HG03342 (cell line): ENCODE data around the gene SNTB2.
"Not testable (repeated sequence)": the region's sequence is repeated elsewhere in the genome, so short reads cannot be mapped to it uniquely, and the experiment has no call there.

Experiments
- ATAC-seq: cut with Tn5 transposase; IDR thresholded peaks from one replicate; pipeline ENCODE4 v1.9.1; 2021; ENCODE audit warnings: mild to moderate bottlenecking, moderate library complexity; ENCODE audit not compliant: unreplicated experiment

SNTB2 gene

DNA sequence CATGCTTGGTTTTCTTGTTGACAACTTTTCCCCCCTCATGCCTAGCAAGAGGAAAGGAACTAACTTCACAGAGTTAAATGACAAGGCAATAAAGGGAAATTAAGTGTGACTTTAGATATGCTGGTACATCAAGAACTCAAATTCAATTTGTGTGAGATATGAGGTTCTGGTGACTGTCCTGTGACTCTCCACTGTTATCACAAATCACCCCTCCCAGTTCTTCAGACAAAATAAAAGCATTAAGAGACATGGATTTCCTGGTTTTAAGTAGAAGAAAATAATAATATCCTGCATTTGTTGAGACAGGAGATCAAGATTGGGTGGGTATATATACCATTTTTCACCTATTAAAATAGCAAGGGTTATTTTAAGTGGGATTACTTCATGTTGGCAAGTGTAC, 46.2 kb downstream of the SNTB2 start:
- no peak for ATAC-seq

DNA sequence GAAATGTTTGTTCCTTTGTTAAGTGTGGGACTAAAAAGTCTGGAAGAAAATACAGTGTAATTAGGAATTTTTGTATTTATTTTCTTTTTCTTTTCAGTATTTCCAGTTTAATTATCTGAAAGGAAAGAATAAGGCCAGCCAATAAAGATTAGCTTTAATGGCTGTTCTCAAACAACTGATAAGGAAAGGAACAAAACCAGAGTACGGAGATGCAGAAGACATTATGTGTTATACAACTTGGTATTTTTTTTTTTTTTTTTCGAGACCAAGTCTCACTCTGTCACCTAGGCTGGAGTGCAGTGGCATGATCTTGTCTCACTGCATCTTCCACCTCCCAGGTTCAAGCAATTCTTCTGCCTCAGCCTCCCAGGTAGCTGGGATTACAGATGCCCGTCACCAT, 47.5 kb downstream of the SNTB2 start:
- no peak for ATAC-seq

DNA sequence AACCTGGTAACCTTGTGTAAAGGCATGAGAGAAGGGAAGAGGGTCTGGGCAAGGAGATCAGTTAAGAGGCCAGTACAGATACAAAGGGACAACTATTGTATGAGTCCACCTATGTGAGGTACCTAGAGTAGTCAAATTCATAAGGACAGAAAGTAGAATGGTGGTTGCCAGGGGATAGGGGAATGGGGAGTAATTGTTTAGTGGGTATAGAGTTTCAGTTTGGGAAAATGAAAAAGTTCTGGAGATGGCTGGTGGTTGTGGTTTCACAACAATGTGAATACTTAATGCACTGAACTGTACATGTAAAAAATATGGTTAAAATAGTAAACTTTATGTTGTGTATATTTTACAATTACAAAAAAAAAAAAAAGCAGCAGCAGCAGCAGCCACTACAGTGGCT, 49.4 kb downstream of the SNTB2 start:
- no peak for ATAC-seq

DNA sequence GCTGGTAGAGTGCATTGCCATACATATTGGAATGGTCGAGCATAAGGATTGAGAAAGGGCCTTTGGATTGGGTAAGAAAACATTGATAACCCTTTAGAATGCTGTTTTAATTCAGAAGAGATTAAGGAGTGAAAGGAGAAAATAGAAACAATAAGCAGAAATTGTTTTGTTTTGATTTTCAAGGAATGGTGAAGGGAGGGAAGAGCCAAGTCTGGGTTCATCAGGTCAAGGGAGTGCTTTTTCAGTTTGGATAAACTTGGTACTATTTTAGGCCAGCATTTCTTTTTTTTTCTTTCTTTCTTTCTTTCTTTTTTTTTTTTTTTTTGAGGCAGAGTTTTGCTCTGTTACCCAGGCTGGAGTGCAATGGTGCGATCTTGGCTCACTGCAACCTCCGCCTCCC, 50.3 kb downstream of the SNTB2 start:
- ATAC-seq: no peak

DNA sequence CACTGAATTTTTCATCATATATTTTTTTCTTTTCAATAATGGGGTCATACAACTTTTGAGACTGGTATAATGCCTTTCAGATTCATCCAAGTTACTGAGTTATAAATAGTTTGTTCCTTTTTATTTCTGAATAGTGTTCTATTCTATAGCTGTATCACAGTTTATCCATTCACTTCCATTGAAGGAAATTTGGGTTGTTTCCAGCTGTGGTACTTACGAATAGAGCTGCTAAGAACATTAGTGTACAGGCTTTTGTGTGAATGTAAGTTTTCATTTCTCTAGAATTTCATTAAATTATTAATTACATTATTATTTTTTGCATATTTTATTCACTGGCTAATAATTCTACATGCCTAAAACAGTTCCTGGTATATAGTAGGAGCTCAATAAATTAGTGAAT, 52.9 kb downstream of the SNTB2 start:
- ATAC-seq: no peak

DNA sequence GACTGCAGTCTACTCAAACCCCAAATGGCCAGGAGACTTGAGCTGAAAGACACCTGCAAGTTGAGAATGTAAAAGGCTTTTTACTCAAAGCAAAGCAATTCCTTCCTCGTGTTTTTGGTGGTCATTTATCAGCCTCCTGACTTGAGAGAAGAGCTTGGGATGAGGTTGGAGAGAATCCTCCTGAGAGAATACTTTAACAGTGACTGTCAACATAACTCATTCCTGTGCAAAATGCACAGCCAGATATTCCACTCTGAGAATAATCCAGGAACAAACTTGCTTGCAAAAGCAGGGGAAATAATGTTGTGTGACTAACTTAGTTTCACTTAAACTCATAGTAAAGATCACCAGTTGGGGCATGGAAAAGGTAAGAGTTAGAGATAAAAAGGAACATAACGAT, 53.4 kb downstream of the SNTB2 start:
- ATAC-seq: no peak

DNA sequence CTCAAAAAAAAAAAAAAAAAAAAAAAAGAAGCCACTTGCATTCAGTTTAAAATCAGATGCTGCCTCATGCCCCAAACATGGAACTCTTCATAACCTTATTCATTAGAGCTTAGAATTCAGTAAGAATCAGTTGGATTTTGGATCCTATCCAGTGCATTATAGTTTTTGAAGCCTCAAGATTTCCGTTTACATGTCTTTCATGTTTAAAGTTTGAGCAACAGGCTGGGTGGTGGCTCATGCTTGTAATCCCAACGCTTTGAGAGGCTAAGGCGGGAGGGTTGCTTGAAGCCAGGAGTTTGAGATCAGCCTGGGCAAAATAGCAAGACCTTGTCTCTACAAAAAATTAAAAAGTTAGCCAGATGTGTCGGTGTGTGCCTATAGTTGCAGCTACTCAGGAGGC, 55.0 kb downstream of the SNTB2 start:
- ATAC-seq: no peak

DNA sequence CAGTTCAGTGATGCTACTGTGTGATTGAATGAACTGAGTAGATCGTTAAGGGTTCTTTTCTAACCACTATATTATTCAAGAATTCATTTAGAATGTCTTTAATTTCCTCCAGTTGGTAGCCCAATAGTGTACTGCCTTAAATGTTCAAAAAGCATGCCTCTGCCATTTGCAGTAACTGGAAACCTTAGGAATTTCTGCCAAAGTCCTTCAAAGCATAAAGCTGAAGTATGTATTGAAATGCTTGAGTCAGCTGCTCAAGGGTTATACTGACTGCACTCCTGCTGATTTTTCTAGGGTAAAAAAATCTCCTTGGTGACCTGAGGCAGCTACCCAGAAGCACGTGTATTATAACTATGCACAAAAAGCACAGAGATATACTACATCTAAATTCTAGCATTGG, 56.5 kb downstream of the SNTB2 start:
- no peak for ATAC-seq

DNA sequence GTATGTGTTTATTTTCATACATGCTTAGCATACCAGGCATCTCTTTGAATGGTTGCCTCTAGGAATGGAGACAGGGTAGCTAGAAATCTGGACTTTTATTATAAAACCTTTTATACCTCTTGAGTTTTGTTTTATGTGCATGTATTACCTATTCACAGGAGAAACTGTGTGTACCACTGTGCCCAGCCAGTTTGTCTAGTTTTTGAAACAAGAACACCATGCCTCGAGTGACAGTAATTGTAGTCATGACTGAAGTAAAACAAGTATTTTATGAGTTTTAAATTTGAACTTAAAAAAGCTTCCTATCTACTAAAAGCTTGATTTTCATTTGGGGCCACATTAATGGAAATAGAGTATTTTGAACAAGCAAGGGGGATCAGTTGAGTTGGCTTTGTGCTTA, 57.4 kb downstream of the SNTB2 start:
- ATAC-seq: no peak

DNA sequence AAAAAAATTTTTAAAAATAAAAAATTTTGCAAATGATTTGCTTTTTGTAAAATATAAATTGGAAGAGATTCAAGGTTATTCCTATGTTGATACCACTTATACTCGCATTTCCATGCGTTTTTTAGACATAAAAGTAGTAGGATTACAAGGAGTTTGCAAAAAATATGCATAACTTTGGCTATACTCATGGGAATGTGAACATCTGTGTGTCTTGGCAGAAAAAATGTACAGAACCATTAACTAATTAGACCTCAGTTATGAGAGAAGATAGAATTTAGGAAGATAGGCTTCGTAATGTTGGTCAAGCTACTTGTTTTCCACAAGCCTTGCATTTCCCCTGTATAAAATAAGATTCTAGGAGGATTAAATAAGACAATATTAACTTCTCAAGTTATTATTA, 63.1 kb downstream of the SNTB2 start:
- ATAC-seq: no peak

DNA sequence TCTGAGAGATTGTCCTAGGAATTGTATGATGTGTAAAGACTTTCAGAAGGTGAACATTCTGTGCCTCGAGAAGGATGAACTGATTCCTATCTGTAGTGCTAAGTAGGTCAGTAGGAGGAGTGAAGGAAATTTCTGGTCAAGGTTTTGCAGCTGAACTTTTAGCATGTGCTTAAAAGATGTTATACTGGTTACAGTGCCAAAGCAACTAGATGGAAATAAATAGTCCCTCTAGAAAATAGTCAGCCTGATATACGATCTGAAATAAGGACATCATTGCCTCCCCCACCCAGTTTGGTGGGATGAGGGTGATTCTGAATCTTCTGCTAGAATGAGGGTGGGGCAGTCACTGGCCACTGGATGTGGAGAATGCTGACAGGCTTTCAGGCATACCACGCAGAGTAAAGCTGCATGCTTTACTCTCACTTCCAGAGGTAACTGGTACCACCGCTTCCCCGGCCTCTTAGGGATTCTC, 66.9 kb downstream of the SNTB2 start:
- ATAC-seq: no peak

DNA sequence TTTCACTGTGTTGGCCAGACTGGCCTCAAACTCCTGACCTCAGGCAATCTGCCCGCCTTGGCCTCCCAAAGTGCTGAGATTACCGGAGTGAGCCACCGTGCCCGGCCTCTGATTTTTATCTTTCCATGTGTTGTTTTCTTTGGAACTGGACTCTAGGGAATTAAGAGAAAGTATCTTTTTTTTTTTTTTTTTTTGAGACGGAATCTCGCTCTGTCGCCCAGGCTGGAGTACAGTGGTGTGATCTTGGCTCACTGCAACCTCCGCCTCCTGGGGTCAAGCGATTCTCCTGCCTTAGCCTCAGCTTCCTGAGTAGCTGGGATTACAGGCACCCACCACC, 72.4 kb downstream of the SNTB2 start:
- ATAC-seq: not testable (repeated sequence)

DNA sequence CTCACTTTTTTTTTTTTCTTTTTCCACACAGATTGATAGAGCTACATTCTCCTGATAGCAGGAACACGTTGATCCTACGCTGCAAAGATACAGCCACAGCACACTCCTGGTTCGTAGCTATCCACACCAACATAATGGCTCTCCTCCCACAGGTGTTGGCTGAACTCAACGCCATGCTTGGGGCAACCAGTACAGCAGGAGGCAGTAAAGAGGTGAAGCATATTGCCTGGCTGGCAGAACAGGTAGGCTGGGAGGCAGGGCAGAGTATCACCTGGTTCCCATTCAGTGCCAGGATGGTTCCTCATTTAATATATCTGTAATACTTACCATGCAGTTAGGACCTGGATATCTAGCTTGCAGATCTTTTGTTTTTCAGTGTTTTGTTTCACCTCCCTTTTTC, 73.1 kb downstream of the SNTB2 start:
- no peak for ATAC-seq

DNA sequence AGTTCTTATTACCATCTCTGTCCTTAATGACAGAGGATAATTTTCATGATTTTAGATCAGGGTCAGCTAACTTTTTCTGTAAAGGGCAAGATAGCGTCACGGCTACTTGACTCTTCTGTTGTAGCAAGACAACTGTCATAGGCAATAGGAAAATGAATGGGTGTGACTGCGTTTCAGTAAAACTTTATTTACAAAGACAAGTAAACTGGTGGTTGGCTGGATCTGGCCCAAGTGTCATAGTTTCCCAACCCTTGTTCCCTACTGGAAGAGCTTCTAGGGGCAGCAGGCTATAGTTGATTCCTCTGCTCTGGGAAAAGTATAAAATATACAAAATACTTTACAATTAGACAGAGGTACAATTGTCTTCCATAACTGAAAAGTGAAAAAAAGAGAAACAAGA, 73.5 kb downstream of the SNTB2 start:
- ATAC-seq: no peak

DNA sequence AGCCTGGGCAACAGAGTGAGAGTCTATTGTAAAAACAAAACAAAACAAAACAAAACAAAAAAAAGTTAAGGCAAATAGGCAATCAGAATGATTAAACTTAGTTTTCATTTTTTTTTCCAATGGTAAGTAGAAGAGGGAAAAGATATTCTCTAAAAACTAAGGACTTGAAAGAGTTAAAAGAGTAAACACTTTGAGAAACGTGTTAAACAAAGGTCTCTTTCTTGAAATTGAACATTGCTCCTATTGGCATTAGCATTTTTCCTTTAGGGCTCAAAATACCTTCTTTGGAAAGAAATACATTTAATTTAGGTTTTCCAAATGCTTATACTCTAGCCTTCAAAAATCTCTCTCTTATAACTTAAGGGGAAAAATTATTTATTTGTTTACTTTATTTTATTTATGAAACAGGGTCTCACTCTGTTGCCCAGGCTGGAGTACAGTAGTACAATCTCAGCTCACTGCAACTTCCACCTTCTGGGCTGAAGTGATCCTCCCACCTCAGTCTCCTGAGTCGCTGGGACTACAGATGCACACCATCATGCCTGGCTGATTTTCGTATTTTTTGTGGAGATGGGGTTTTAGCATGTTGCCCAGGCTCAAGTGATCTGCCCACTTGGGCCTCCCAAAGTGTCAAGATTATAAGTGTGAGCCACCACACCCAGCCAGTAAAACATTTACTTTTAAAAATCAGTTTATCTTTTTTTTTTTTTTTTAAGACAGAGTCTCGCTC, 79.5 kb downstream of the SNTB2 start:
- ATAC-seq: no peak

DNA sequence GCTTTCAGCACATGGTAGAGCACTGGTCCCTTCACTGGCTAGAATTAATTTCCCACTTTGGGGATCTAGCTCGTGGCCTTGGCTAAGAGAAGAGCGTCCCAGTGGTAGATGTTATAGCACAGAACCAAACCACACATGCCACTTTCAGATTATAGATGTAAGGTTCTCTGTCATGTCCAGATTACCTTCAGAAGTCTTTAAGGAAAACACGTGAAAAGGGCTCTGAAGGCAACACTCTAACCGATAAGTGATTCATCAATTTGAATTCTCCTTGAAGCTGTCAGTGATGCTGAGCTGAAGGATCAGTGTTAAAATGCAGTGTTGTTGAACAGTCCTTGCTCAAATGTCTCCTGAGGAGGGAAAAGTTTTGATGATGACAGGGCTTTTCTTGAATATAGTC, 80.7 kb downstream of the SNTB2 start:
- ATAC-seq: no peak

DNA sequence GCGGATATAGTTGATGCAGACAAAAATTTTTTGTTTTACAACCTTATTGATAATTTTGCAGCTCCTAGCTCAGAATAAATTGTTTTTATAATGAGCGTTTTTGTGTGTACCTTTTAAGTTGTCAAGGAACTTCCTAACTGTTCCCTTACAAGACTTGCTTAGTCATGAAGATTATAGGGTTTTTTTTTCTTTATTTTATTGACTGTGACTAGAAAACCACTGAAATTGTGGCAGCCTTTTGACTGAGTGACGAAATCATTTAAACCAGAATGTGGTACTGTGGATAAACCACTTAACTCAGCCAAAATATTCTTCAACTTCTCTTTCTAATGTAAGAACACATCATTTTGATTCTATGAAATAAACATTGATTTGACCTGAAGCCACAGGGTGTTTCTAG, 83.4 kb downstream of the SNTB2 start:
- ATAC-seq: no peak

DNA sequence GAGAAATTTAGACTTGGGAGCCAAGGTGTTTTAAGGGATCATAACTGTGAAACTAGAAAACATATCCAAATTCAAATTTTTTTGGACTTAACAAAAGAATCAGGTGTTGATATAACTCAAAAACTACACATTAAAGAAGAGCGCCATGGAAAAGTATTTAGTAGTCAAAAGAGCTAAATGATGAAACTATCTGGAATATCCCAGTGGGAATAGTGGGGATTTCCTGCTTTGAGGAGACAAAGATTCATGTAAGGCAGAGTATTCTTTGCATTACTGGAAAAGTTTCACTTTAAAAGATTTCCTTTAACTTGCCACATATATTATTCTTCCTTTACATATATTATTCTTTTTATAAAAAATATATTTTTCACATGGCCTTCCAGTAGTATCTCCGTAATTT, 83.9 kb downstream of the SNTB2 start:
- no peak for ATAC-seq

DNA sequence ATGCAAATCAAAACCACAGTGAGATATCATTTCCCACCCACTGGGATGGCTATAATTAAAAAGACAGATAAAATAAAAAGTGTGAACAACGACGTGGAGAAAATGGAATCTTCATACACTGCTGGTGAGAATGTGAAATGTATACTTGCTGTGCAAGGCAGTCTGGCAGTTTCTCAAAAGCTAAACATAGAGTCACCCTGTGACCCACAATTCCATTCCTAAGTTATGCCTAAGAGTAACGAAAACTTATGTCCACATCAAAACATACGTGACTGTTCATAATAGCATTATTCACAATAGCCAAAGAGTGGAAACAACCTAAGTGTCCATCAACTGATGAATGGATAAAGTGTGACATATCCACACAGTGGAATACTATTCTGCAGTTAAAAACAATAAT, 86.0 kb downstream of the SNTB2 start:
- ATAC-seq: no peak

DNA sequence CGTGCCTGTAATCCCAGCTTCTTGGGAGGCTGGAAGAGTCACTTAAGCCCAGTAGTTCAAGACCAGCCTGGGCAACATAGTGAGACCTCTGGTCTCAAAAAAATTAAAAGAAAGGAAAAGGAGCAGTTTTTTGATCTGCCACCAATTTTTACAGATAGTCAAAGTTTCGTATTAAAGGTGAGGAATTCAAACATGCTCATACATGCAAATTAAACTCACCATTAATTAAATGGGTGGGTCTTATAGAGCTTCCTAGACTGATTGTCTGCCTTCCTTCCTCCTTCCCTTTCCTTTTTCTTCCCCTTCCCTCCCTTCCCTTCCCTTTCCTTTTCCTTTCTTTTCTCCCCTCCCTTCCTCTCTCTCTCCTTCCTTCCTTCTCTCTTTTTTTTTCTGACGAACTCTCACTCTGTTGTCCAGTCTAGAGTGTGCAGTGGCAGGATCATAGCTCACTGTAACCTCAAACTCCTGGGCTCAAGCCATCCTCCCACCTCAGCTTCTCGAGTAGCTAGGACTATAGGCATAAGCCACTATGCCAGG, 87.8 kb downstream of the SNTB2 start:
- no peak for ATAC-seq

DNA sequence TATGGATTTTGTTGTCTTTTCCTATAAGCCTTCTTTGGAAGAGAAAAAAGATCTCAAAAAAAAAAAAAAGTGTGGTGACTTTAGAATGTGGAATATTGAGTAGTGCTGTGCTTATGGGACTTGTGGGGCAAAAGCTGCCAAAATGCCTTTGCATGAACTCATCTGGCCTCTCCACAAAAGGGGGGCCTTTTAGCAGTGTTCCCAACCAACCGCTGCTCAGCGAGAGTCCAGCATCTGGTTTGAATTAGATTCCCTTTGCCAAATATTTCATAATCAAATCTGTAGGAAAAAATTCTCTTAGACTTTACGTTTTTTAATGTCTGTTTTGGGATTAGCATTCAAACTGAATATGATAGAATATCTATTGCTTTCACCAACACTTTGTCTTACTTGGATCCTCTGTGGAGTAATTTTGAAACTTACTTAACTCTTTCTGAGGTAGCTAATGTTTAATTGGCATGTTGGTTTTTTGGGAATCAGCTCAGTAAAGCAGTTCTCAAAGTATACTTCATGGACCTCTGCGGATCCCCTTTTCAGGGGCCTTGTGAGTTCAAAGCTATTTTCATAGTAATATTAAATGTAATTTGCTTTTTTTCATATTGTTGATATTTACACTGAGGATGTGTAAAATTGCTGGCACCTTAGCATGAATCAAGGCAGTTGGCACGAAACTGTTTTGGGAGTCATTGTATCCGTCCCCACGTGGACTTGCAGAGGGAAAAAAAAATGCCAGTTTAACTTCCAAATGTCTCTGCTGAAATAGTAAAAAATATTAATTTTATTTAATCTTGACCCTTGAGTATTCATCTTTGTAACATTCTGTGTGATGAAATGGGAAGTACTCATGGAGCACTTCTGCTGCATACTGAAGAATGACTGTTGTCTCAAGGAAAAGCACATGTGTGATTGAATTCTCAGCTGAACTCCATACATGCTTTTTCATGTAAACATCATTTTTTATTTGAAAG, 89.5 kb downstream of the SNTB2 start:
- no peak for ATAC-seq

DNA sequence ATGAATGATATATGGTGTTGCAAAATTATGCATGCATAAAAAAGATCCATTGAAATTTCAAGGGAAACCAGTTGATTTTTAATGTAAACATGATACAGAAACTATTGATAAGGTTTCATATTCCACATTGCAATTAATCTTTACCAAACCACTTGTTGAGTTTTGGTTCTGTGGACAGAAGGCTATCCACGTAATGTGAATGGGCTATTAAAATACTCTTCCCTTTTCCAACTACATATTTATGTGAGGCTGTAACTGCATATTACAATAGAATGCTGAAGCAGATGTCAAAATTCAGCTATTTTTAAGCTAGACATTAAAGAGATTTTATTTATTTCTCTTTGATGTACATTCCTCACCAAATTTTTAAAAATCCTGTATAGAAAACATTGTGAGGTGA, 90.4 kb downstream of the SNTB2 start:
- ATAC-seq: no peak
